Keratinocyte (primary cell): ENCODE measurements around the gene AJAP1. TPM values are rescaled to one million over a fixed set of nuclear protein-coding genes. Genes with fewer than 3 reads are reported as not detected.

Experiments used
- DNase-seq: peaks from one replicate; pipeline ENCODE4 v3.0.0-alpha.2; 2011; ENCODE audit warnings: low read depth, missing footprints, low spot score
- FAIRE-seq: peaks from 2 replicates; lab custom pipeline; 2011; peaks lifted over from hg19 to GRCh38; lab: Jason Lieb, UNC
- H2AFZ ChIP-seq: 2 replicates; pipeline ENCODE4 v1.6.0; 2012; ENCODE audit warnings: low read length, control low read depth, inconsistent platforms; ENCODE audit not compliant: control insufficient read depth
- H3K27ac ChIP-seq: 2 replicates; pipeline ENCODE4 v1.5.1; 2011; ENCODE audit warnings: low read length; ENCODE audit not compliant: control insufficient read depth, insufficient read depth
- H3K27me3 ChIP-seq: 3 replicates; pipeline ENCODE4 v1.6.0; 2011; ENCODE audit warnings: low read length; ENCODE audit not compliant: control insufficient read depth, insufficient read depth; ENCODE audit errors: extremely low read depth
- H3K36me3 ChIP-seq, 2 experiments: 2 replicates in 1 of 2; 3 replicates in 1 of 2; pipeline ENCODE4 v1.5.1; 2011; ENCODE audit warnings: low read length in 2 of 2, mild to moderate bottlenecking in 1 of 2; ENCODE audit not compliant: control insufficient read depth in 2 of 2, insufficient read depth in 2 of 2; ENCODE audit errors: extremely low read depth in 1 of 2
- H3K4me1 ChIP-seq: 3 replicates; pipeline ENCODE4 v1.5.1; 2011; ENCODE audit warnings: low read length; ENCODE audit not compliant: control insufficient read depth, insufficient read depth; ENCODE audit errors: extremely low read depth
- H3K4me2 ChIP-seq: 3 replicates; pipeline ENCODE4 v1.6.0; 2011; ENCODE audit warnings: low read depth, low read length; ENCODE audit not compliant: control insufficient read depth, insufficient read depth; ENCODE audit errors: extremely low read depth
- H3K4me3 ChIP-seq, 3 experiments: fragments of 200-600 bp in 1 of 3; sonication (generic) in 1 of 3; 2 replicates in 2 of 3; 3 replicates in 1 of 3; pipeline ENCODE4 v1.5.1; 2011 to 2016; ENCODE audit warnings: low read length in 3 of 3, mild to moderate bottlenecking in 3 of 3, control low read depth in 2 of 3, inconsistent platforms in 1 of 3, low read depth in 1 of 3, mixed read lengths in 1 of 3, mixed run types in 1 of 3, moderate library complexity in 1 of 3; ENCODE audit not compliant: control insufficient read depth in 2 of 3, insufficient read depth in 2 of 3; ENCODE audit errors: extremely low read depth in 1 of 3
- H3K79me2 ChIP-seq: 2 replicates; pipeline ENCODE4 v1.6.0; 2012; ENCODE audit warnings: low read length; ENCODE audit not compliant: control insufficient read depth, insufficient read depth
- H3K9ac ChIP-seq: 3 replicates; pipeline ENCODE4 v1.6.0; 2011; ENCODE audit warnings: low read length; ENCODE audit not compliant: control insufficient read depth, insufficient read depth; ENCODE audit errors: extremely low read depth
- H3K9me1 ChIP-seq: 3 replicates; pipeline ENCODE4 v1.6.0; 2011; ENCODE audit warnings: low read length; ENCODE audit not compliant: control insufficient read depth, insufficient read depth; ENCODE audit errors: extremely low read depth
- H3K9me3 ChIP-seq: 2 replicates; pipeline ENCODE4 v1.5.1; 2012; ENCODE audit warnings: low read depth, low read length; ENCODE audit not compliant: control insufficient read depth
- H4K20me1 ChIP-seq: 3 replicates; pipeline ENCODE4 v1.6.0; 2011; ENCODE audit warnings: low read length; ENCODE audit not compliant: control insufficient read depth, insufficient read depth; ENCODE audit errors: extremely low read depth
- CTCF ChIP-seq, 3 experiments: IDR thresholded peaks in 1 of 3; conservative IDR thresholded peaks in 1 of 3; optimal IDR thresholded peaks in 1 of 3; 2 replicates in 2 of 3; 3 replicates in 1 of 3; pipeline versions ENCODE3 to v1.5.1; 2011; ENCODE audit warnings: low read length in 3 of 3, mild to moderate bottlenecking in 3 of 3, moderate library complexity in 2 of 3, control low read depth in 1 of 3, inconsistent platforms in 1 of 3; ENCODE audit not compliant: insufficient read depth in 2 of 3; ENCODE audit errors: extremely low read depth in 1 of 3
- EZH2 ChIP-seq: IDR thresholded peaks from one replicate; pipeline ENCODE4 v1.6.1; 2012; ENCODE audit warnings: inconsistent platforms, mild to moderate bottlenecking, low read length, moderate library complexity
- dilution Hi-C: fragments of 300-500 bp; cut with MboI; formaldehyde crosslinking; loops from one replicate; pipeline ENCODE4 v1.7.0; 2020; ENCODE audit warnings: low sequenced_read_pairs; ENCODE audit not compliant: extremely low pct_ligation_motif_present
- polyA plus RNA-seq, 5 experiments: library from polyadenylated mRNA; depleted of rRNA in 3 of 5; stranded (reverse) in 3 of 5; stranded (forward) in 1 of 5; unstranded in 1 of 5; fragments of >200 nt; gene quantifications; 1 replicate in 1 of 5; 2 replicates in 3 of 5; 3 replicates in 1 of 5; pipeline versions ENCODE4 v1.2.1 to v1.2.3, GENCODE V29; 2011 to 2012; ENCODE audit warnings: missing spikeins in 2 of 5, low read depth in 1 of 5, low replicate concordance in 1 of 5

The AJAP1 gene
- polyA plus RNA-seq, 1 donor (not counting 4 experiments of a cell fraction or from before 2014, with no cell fraction given), result 2.2 TPM

DNA sequence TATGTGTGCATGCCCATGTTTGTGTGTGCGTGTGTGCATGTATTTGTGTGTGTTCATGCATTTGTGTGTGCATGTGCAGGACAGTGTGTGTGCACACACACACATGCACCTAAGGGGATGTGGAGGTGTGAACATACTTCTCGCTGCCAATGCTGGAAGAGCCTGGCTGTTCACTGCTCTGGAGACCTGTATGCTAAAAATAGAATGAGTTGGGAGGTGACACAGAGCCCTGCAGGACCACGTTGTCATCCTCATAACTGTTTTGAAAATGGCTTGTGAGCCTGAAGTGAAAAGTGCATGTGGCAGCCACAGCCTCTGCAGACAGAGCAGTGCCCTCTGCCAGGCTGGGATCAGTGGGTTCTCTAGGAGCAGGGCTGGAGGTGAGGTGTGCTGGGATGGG, 95.8 kb downstream of the AJAP1 start:
- Histone ChIP-seq H3K4me1 (peaks cover 6% of the 10 kb centered on the region), H3K27ac (no peak overlapping the region), H3K79me2 (no peaks in the 10 kb centered on the region), H3K9ac (no peak overlapping the region), H3K4me2 (no peak overlapping the region), H3K9me1 (no peaks in the 10 kb centered on the region), H3K9me3 (no peaks in the 10 kb centered on the region), H4K20me1 (no peaks in the 10 kb centered on the region), H3K27me3 (no peaks in the 10 kb centered on the region), H2AFZ (no peak overlapping the region), H3K4me3 (no peak overlapping the region), H3K36me3 (peaks cover 5 to 8% of the 10 kb centered on the region in 2 experiments)
- no peak for FAIRE-seq
- dilution Hi-C loops, result no loop called here
- TF ChIP-seq EZH2 (no peak), CTCF (optimal IDR thresholded peaks at IDR 0.05 in 1 of 3, IDR thresholded peaks at IDR 0.05 in 1 of 3, conservative IDR thresholded peaks at IDR 0.05 in 1 of 3; ENCODE audit: extremely low read depth in 1 of 3, insufficient read depth in 2 of 3, low read length in 3 of 3) (no peak)
- DNase-seq, result no peak

- H3K4me1 ChIP-seq, result peaks cover 15% of the 10 kb centered on the region
- H3K9me3 ChIP-seq, result no peaks in the 10 kb centered on the region
- TF ChIP-seq CTCF (optimal IDR thresholded peaks at IDR 0.05 in 1 of 3, IDR thresholded peaks at IDR 0.05 in 1 of 3, conservative IDR thresholded peaks at IDR 0.05 in 1 of 3; ENCODE audit: extremely low read depth in 1 of 3, insufficient read depth in 2 of 3, low read length in 3 of 3) (no peak), EZH2 (no peak)
- H4K20me1 ChIP-seq, result no peaks in the 10 kb centered on the region
- no peaks in the 10 kb centered on the region for H3K9me1 ChIP-seq
- H3K4me3 ChIP-seq, result no peak overlapping the region
- dilution Hi-C loops, result no loop called here
- no peak overlapping the region for H2AFZ ChIP-seq
- no peak overlapping the region for H3K27ac ChIP-seq
- no peaks in the 10 kb centered on the region for H3K27me3 ChIP-seq
- no peaks in the 10 kb centered on the region for H3K79me2 ChIP-seq
- no peak for FAIRE-seq
- no peak overlapping the region for H3K4me2 ChIP-seq
- no peak overlapping the region for H3K9ac ChIP-seq
- peaks cover 5 to 8% of the 10 kb centered on the region in 2 experiments for H3K36me3 ChIP-seq
- no peak for DNase-seq
Observed at GRCh38 chr1:4752059-4752458, 97.7 kb downstream of the AJAP1 start.
